Peyer's patch (tissue), 4 donors: ENCODE measurements around the gene FTO.

Experiments used
- POLR2A ChIP-seq, 2 donors: fragments of 450-650 bp; IDR thresholded peaks; one replicate each; pipeline ENCODE4 v1.5.1; 2017; ENCODE audit warnings: antibody characterized with exemption in 2 of 2, mild to moderate bottlenecking in 2 of 2, moderate library complexity in 2 of 2
- TF ChIP-seq, protein P1 (sequence below), 6 experiments: fragments of 450-650 bp in 4 of 6; fragments of 200-600 bp in 2 of 6; sonication (generic) in 1 of 6; IDR thresholded peaks; one replicate each; pipeline ENCODE4 v1.5.1; 2017 to 2019; ENCODE audit warnings: antibody characterized with exemption in 6 of 6, mild to moderate bottlenecking in 3 of 6, moderate library complexity in 1 of 6

DNA sequence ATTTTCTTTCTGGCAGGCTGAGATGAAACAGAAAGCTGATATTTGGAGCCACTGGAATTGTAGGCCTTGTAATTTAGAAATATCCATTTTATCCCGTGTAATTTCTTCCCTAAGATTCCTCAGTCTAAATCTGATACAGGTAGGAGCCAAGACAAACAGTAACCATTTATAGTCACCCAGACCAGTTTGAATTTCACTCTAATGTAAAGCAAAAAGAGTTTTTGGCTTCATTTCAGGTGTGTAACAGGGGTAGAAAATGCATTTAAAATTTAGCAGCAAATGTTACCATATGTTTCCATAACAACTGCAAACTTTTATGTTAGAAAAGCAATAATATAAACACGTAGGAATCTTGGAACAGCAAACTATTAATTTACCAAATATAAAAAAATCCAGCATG, 249.4 kb downstream of the FTO start:
- no peak for TF ChIP-seq POLR2A (IDR thresholded peaks at IDR 0.05)
- TF ChIP-seq, protein P1, sequence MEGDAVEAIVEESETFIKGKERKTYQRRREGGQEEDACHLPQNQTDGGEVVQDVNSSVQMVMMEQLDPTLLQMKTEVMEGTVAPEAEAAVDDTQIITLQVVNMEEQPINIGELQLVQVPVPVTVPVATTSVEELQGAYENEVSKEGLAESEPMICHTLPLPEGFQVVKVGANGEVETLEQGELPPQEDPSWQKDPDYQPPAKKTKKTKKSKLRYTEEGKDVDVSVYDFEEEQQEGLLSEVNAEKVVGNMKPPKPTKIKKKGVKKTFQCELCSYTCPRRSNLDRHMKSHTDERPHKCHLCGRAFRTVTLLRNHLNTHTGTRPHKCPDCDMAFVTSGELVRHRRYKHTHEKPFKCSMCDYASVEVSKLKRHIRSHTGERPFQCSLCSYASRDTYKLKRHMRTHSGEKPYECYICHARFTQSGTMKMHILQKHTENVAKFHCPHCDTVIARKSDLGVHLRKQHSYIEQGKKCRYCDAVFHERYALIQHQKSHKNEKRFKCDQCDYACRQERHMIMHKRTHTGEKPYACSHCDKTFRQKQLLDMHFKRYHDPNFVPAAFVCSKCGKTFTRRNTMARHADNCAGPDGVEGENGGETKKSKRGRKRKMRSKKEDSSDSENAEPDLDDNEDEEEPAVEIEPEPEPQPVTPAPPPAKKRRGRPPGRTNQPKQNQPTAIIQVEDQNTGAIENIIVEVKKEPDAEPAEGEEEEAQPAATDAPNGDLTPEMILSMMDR (IDR thresholded peaks at IDR 0.05) = no peak
